Measurements from ENCODE around the gene PGBD1.

Gene PGBD1

GRCh38 chr6:28335564-28336283 is 54.4 kb downstream of the PGBD1 start, which contains the start of gene ZSCAN31:
ZSCAN31 (minus strand) TSS chr6:28336148; CDS start chr6:28329683, 6,465 bp downstream.
- DNase-seq = peak; percentile 79

DNA sequence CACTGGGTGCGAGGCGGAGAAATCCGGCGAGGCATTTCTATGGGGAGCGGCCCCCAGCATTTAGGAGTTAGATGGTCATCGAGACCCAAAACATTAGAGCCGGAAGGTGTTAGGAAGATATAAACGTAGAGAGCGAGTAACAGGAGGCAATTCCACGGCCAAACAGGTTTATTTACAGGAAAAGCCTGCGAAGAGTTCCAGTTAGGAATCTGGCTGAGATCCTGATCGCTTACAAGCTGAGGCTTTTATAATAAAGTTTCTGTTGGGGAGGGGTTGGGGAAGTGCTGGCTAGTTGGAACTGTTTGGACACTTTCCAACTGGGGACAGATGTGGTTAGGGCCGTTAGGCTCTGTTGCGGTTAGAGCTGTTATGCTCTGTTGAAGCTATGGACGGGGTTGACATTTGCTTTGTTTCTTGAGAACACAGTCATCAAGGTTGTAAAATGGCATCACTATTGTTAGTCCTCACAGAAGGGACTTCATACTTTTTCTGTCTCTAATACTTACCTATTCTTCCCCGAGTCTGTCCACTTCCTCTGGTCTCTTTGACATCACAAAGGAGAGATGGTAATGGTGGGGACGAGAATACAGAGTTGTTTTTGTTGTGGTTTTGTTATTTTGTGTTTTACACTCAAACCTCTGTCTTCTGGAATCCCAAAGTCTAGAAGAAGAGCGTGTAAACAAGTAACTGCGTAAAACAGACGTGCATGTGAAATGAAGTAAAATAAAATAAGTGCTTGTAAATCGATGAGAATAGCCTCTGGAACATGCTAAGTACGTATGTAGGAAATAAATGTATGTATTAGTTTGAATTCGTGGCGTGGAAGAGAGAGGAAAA is 55.1 kb downstream of the PGBD1 start:
- peak; percentile 12 for DNase-seq

DNA sequence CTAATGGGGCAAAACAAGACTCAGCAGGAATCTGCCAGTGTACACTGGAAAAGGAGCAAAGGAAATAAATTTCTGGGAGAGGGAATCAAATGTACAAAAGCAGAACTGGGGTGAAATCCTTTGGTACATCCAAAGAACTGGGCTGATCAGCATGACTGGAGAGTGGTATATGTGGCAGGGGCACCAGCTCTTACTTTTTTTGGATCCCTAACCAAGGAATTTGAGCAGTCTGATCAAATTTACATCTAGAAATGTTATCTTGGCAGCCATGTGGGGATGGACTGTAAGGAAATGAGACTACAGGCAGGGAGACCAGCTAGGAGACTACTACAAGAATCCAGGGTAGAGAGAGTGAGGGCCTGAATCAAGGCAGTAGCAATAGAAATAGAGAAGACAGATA is 55.7 kb downstream of the PGBD1 start:
- DNase-seq = no peak

- DNase-seq = no peak
Observed at GRCh38 chr6:28340310-28341095, 59.1 kb downstream of the PGBD1 start.

DNA sequence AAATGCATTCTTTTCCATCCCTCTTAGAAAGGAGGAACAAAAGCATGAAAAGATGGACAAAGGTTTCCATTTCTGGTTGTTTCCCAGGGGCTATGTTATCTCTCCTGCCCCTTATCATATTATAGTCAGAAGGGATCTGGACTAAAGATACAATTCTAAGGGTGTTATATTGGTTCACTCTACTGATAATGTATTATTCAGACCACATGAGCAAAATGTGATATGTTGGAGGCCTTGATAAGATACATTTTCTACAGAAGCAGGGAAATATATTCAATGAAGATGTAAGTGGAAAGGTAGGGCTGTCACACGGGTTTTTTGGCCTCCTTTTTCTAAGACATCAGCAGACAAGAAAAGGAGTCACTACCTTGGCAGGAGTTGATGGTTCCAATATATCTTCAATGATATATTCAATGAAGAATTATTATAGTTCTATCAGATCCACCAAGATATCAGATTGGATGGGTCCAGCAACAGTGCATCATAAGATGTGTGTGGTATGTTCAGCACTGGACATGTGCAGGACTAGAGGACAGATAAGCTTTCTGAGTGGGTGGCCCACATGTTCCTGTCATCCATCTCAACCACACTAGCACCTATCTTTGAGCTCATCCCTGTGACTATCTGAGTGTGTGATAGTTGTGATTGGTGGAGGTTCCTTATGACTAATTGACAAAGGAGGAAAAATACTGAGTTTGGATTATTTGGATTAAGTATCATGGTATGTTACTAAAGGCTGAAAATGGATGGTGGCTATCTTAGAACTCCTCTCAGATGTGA is 62.7 kb downstream of the PGBD1 start:
- DNase-seq = no peak

GRCh38 chr6:28345201-28345600 is 63.8 kb downstream of the PGBD1 start:
- DNase-seq = no peak

GRCh38 chr6:28347119-28347518 is 65.7 kb downstream of the PGBD1 start:
- no peak for DNase-seq

GRCh38 chr6:28349344-28349891 is 68.0 kb downstream of the PGBD1 start:
- no peak for DNase-seq

GRCh38 chr6:28349892-28350737 is 68.7 kb downstream of the PGBD1 start, which contains the start of gene ZKSCAN3:
ZKSCAN3 (plus strand) TSS chr6:28349947; CDS start chr6:28359587, 9,640 bp downstream.
- DNase-seq = peak; percentile 77

- no peak for DNase-seq
Observed at GRCh38 chr6:28351087-28351486, 69.7 kb downstream of the PGBD1 start.

DNA sequence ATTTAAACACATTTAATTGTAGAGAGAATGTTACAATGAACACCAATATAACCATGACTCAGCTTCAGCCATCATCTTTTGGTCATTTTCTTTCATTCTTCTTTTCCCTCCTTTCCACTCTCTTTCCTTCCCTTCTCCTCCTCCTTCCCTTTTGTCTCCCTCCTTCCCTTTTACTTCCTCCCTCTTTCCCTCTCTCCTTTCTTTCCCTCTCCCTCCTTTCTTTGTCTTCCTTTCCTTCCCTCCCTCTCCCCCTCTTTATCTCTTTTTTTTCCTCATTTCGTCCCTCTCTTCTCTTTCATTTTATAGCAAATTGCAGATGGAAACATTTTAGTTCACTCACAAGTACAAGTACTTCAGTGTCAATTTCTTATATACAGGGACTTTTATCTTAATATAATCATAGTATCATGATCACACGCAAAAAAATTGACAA is 70.1 kb downstream of the PGBD1 start:
- no peak for DNase-seq
